Measurements from ENCODE around the gene IFITM5. TPM values are rescaled to one million over a fixed set of nuclear protein-coding genes. Genes with fewer than 3 reads are reported as not detected.
A peak's percentile ranks its signal among the peaks of the same experiment; 100 is the strongest.

The IFITM5 gene
- total RNA-seq, 1 experiment from 2014 or later: not detected

DNA sequence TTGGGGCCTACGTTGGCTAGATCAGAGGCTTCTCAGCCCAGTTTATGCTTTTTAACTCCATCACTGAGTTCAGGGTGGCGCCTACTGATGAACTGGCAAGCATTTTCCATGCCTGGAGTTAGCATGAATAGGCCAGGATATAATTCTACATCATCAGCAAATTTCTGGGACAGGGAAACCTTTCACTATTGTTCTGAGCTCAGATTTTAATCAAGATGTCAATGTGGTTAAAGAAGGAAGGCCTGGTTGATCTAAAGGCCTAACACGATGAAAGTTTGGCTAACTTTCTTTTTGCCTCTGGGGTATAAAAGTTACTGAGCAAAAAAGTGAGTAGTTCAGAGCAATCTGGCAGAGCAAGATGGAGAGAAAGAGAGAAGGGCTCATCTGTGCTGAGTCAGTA is 43.0 kb upstream of the IFITM5 start:
- Histone ChIP-seq H4K8ac (replicated peaks; ENCODE audit: insufficient read length, low read depth, low read length) (no peak overlapping the region), H4K20me1 (ENCODE audit: control insufficient read depth, insufficient read depth, insufficient read length) (no peaks in the 10 kb centered on the region), H3K27ac (ENCODE audit: insufficient read length, low read depth, low read length) (no peak overlapping the region), H3K79me2 (ENCODE audit: insufficient read depth, low read length) (no peaks in the 10 kb centered on the region; the same call in 1 of the 2 replicates), H3K4ac (ENCODE audit: low read depth, low read length) (no peak overlapping the region), H3K18ac (ENCODE audit: insufficient read length, low read depth, low read length) (no peak overlapping the region), H2BK5ac (ENCODE audit: insufficient read length, low read length) (no peak overlapping the region), H3K56ac (ENCODE audit: insufficient read length, low read depth, low read length) (no peak overlapping the region), H2AK5ac (ENCODE audit: insufficient read length, low read length) (no peak overlapping the region), H2BK12ac (ENCODE audit: insufficient read length, low read depth, low read length) (peak overlapping the region; percentile 45), H3K14ac (ENCODE audit: insufficient read depth, low read length) (no peak overlapping the region), H3K23me2 (ENCODE audit: insufficient read length, low read depth, low read length, poor library complexity, severe bottlenecking) (no peaks in the 10 kb centered on the region), H3T11ph (ENCODE audit: low read length) (no peak overlapping the region), H4K5ac (ENCODE audit: insufficient read length, low read depth, low read length) (no peak overlapping the region), H2BK120ac (ENCODE audit: low read depth, low read length, poor library complexity, severe bottlenecking) (no peak overlapping the region), H3K4me1 (ENCODE audit: insufficient read depth, low read length) (no peaks in the 10 kb centered on the region; the same call in none of the 2 replicates), H3K23ac (ENCODE audit: insufficient read length, low read depth, low read length) (no peak overlapping the region), H3K9me3 (ENCODE audit: control insufficient read depth, low read depth, low read length) (no peaks in the 10 kb centered on the region), H2BK15ac (ENCODE audit: low read depth, low read length) (no peak overlapping the region), H3K9ac (ENCODE audit: extremely low read depth, insufficient read length, low read length) (no peak overlapping the region), H3K4me2 (ENCODE audit: insufficient read depth, insufficient read length, low read length) (no peak overlapping the region), H2BK20ac (ENCODE audit: low read depth, low read length, poor library complexity, severe bottlenecking) (no peak overlapping the region), H3K79me1 (ENCODE audit: insufficient read depth, low read depth, low read length, poor library complexity, severe bottlenecking) (no peaks in the 10 kb centered on the region), H4K91ac (ENCODE audit: insufficient read length, low read depth, low read length) (no peak overlapping the region), H3K27me3 (ENCODE audit: insufficient read depth, low read length) (no peaks in the 10 kb centered on the region), H2AFZ (ENCODE audit: low read length) (no peak overlapping the region)
- peaks cover 0 to 2% of the 10 kb centered on the region in 2 experiments; a peak in 2 of 5 replicates for H3K9me3 Mint-ChIP-seq
- H3K4me1 Mint-ChIP-seq: peaks cover 23 to 25% of the 10 kb centered on the region in 2 experiments
- H3K27ac Mint-ChIP-seq: peak overlapping the region in 1 of 3 experiments; percentile 55; a peak in 1 of 7 replicates
- H3K27me3 Mint-ChIP-seq (ENCODE audit: low read depth): no peaks in the 10 kb centered on the region
- no peaks in the 10 kb centered on the region for H3K36me3 Mint-ChIP-seq (ENCODE audit: insufficient read depth in 1 of 3, low read depth in 3 of 3)
- no peak for DNase-seq
- no CpG with 5 or more reads among the region's 3 CpGs for WGBS (ENCODE audit: extremely low coverage, insufficient read length, low lambda C conversion rate)
- no peak overlapping the region for H3K4me3 Mint-ChIP-seq
- TF ChIP-seq, protein P1, sequence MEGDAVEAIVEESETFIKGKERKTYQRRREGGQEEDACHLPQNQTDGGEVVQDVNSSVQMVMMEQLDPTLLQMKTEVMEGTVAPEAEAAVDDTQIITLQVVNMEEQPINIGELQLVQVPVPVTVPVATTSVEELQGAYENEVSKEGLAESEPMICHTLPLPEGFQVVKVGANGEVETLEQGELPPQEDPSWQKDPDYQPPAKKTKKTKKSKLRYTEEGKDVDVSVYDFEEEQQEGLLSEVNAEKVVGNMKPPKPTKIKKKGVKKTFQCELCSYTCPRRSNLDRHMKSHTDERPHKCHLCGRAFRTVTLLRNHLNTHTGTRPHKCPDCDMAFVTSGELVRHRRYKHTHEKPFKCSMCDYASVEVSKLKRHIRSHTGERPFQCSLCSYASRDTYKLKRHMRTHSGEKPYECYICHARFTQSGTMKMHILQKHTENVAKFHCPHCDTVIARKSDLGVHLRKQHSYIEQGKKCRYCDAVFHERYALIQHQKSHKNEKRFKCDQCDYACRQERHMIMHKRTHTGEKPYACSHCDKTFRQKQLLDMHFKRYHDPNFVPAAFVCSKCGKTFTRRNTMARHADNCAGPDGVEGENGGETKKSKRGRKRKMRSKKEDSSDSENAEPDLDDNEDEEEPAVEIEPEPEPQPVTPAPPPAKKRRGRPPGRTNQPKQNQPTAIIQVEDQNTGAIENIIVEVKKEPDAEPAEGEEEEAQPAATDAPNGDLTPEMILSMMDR (conservative IDR thresholded peaks at IDR 0.05): no peak
